Inflammatory macrophage (primary cell): Measurements from ENCODE around the gene LEMD3.
"Not testable (repeated sequence)": the region's sequence is repeated elsewhere in the genome, so short reads cannot be mapped to it uniquely, and the experiment has no call there.

Experiments
- DNase-seq, 2 donors: peaks; one replicate each; pipeline ENCODE4 v3.0.0-alpha.2; 2020 to 2022

The LEMD3 gene

GRCh38 chr12:65279369-65280112 is 110.2 kb downstream of the LEMD3 start:
- DNase-seq, result no peak

GRCh38 chr12:65280306-65280705 is 110.9 kb downstream of the LEMD3 start:
- DNase-seq, result no peak

- no peak for DNase-seq
Measured at GRCh38 chr12:65282840-65283239, 113.5 kb downstream of the LEMD3 start.

- not testable (repeated sequence) for DNase-seq
Measured at GRCh38 chr12:65285532-65285931, 116.1 kb downstream of the LEMD3 start.

GRCh38 chr12:65287426-65287825 is 118.0 kb downstream of the LEMD3 start:
- no peak for DNase-seq

DNA sequence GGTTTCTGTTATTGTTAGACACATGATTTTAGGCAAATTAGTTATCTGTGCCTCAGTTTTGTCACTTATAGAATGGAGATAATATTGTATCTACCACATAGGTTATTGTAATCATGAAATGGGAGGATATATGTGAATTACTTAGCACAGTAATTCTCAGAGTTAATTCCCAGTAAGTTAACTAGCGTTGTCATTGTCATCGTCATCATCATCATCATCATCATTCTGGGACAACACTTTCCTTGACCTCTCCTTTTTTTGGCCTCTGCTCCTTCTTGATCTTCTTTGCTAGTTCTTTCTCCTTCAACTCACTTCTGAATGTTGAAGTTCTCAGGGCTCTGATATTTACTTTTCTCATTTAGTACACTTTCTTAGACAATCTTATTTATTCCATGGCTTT is 122.9 kb downstream of the LEMD3 start:
- DNase-seq, result no peak

GRCh38 chr12:65293735-65294134 is 124.4 kb downstream of the LEMD3 start:
- no peak for DNase-seq

DNA sequence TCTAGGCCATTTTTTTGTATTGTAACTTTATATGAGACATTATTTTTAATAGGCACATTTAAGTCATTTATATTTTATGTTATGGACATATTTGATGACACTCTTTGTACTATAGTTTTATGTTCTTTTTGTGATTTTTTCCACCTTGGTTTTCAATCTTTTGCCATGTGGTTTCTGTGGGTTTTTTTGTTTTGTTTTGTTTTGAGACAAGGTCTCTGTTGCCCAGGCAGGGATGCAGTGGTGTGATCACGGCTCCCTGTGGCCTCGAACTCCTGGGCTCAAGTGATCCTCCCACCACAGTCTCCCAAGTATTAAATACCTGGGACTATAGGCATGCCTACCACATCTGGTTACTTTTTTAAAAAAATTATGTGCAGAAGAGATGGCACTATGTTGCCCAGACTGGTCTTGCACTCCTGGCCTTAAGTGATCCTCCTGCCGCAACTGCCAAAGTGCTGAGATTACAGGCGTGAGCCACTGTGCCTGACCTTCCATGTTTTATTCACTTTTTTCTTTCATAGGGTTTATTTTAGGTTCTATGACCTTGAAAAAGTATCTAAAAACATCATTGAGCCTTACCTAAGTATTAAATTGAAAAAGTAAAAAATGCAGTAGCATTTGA is 125.4 kb downstream of the LEMD3 start:
- DNase-seq, result no peak

DNA sequence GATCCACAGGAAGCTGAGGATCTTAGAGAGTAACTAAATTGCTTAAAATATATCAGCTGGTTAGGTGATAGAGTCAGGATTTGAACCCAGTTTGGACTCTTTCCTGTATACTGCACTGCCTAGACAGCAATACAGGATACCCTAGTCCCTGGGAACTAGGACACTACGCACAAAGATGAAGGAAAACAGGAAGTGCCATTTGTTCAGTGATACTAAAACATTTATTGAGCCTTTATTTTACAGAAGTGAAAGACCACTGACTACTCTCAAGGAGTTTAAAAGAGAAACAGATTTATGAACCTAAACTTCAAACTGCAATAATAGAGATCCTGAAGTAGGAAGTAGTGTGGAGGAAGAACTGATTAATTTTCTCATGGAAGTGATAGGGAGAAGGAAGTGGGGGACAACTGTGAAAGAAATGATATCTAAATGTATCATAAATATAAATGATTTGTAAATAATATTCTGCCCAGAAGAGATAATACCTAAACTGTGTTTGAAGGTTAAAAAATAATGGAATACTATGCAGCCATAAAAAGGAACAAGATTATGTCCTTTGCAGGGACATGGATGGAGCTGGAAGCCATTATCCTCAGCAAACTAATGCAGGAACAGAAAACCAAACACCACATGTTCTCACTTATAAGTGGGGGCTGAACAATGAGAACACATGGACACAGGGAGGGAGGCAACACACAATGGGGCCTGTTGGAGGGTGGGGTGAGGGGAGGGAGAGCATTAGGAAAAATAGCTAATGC is 127.3 kb downstream of the LEMD3 start:
- peak in 1 of 2 donors; percentile 30 for DNase-seq
